Measurements from ENCODE around the gene GOLGA6L9.
"Not testable (repeated sequence)": the region's sequence is repeated elsewhere in the genome, so short reads cannot be mapped to it uniquely, and the experiment has no call there.

The GOLGA6L9 gene

GRCh38 chr15:82406211-82406610 lies 23.4 kb upstream of the GOLGA6L9 start:
- H4K91ac ChIP-seq (ENCODE audit: low read depth, low read length, poor library complexity); H3K23ac ChIP-seq (ENCODE audit: low read depth, low read length, poor library complexity); H3K9ac ChIP-seq (ENCODE audit: low read depth, low read length, poor library complexity); H3K79me1 ChIP-seq (ENCODE audit: low read depth, low read length); H4K8ac ChIP-seq (ENCODE audit: low read depth, low read length); H3K4me1 ChIP-seq (ENCODE audit: control insufficient read depth in 2 of 2, insufficient read depth in 1 of 2, low read depth in 1 of 2, low read length in 2 of 2); H2BK5ac ChIP-seq (ENCODE audit: low read length); H3K4ac ChIP-seq (ENCODE audit: low read length); H3K27ac ChIP-seq (replicated peaks; ENCODE audit: low read length); H3K4me3 ChIP-seq (ENCODE audit: low read length in 2 of 2); H3K4me2 ChIP-seq (ENCODE audit: insufficient read depth, low read length, poor library complexity, severe bottlenecking); H3K14ac ChIP-seq (ENCODE audit: low read length); H3K9me3 ChIP-seq (replicated peaks in 1 of 2; ENCODE audit: control insufficient read depth in 2 of 2, insufficient read depth in 1 of 2, low read depth in 1 of 2, low read length in 2 of 2); H2AFZ ChIP-seq (ENCODE audit: low read length); H2BK12ac ChIP-seq (ENCODE audit: low read length); DNase-seq (ENCODE audit: low spot score); H2BK15ac ChIP-seq (ENCODE audit: low read length); H2AK5ac ChIP-seq (ENCODE audit: low read depth, low read length); H2BK120ac ChIP-seq (ENCODE audit: low read depth, low read length); H3K27me3 ChIP-seq (ENCODE audit: control insufficient read depth in 3 of 3, insufficient read depth in 3 of 3, low read depth in 1 of 3, low read length in 3 of 3); H3K18ac ChIP-seq (ENCODE audit: low read length): not testable (repeated sequence)
- H3K36me3 ChIP-seq (replicated peaks in 1 of 2; ENCODE audit: control insufficient read depth in 2 of 2, insufficient read depth in 2 of 2, low read length in 2 of 2): peaks cover 2 to 19% of the 10 kb centered on the region in 2 donors
- WGBS, 2 donors (ENCODE audit: extremely low coverage in 2 of 2, insufficient read length in 2 of 2, insufficient replicate concordance in 1 of 2): no CpG with 5 or more reads among the region's 2 CpGs

- not testable (repeated sequence) for DNase-seq (ENCODE audit: low spot score); H3K4ac ChIP-seq (ENCODE audit: low read length); H3K27ac ChIP-seq (replicated peaks; ENCODE audit: low read length); H2BK12ac ChIP-seq (ENCODE audit: low read length); H3K18ac ChIP-seq (ENCODE audit: low read length); H3K4me1 ChIP-seq (ENCODE audit: control insufficient read depth in 2 of 2, insufficient read depth in 1 of 2, low read depth in 1 of 2, low read length in 2 of 2); H3K79me1 ChIP-seq (ENCODE audit: low read depth, low read length); H3K9ac ChIP-seq (ENCODE audit: low read depth, low read length, poor library complexity); H3K4me3 ChIP-seq (ENCODE audit: low read length in 2 of 2); H3K9me3 ChIP-seq (replicated peaks in 1 of 2; ENCODE audit: control insufficient read depth in 2 of 2, insufficient read depth in 1 of 2, low read depth in 1 of 2, low read length in 2 of 2); H2BK15ac ChIP-seq (ENCODE audit: low read length); H4K8ac ChIP-seq (ENCODE audit: low read depth, low read length); H2AFZ ChIP-seq (ENCODE audit: low read length); H3K27me3 ChIP-seq (ENCODE audit: control insufficient read depth in 3 of 3, insufficient read depth in 3 of 3, low read depth in 1 of 3, low read length in 3 of 3); H3K14ac ChIP-seq (ENCODE audit: low read length); H2AK5ac ChIP-seq (ENCODE audit: low read depth, low read length); H2BK5ac ChIP-seq (ENCODE audit: low read length); H4K91ac ChIP-seq (ENCODE audit: low read depth, low read length, poor library complexity); H3K23ac ChIP-seq (ENCODE audit: low read depth, low read length, poor library complexity); H3K4me2 ChIP-seq (ENCODE audit: insufficient read depth, low read length, poor library complexity, severe bottlenecking); H2BK120ac ChIP-seq (ENCODE audit: low read depth, low read length)
- peaks cover 0 to 15% of the 10 kb centered on the region in 2 donors for H3K36me3 ChIP-seq (replicated peaks in 1 of 2; ENCODE audit: control insufficient read depth in 2 of 2, insufficient read depth in 2 of 2, low read length in 2 of 2)
- WGBS, 2 donors (ENCODE audit: extremely low coverage in 2 of 2, insufficient read length in 2 of 2, insufficient replicate concordance in 1 of 2): no CpG with 5 or more reads among the region's 4 CpGs
Measured at GRCh38 chr15:82410306-82410705, 19.3 kb upstream of the GOLGA6L9 start.

- not testable (repeated sequence) for H3K4me1 ChIP-seq (ENCODE audit: control insufficient read depth in 2 of 2, insufficient read depth in 1 of 2, low read depth in 1 of 2, low read length in 2 of 2); H3K14ac ChIP-seq (ENCODE audit: low read length); H3K27ac ChIP-seq (replicated peaks; ENCODE audit: low read length); H3K79me1 ChIP-seq (ENCODE audit: low read depth, low read length); H3K27me3 ChIP-seq (ENCODE audit: control insufficient read depth in 3 of 3, insufficient read depth in 3 of 3, low read depth in 1 of 3, low read length in 3 of 3); H3K4me2 ChIP-seq (ENCODE audit: insufficient read depth, low read length, poor library complexity, severe bottlenecking); H3K18ac ChIP-seq (ENCODE audit: low read length); H4K91ac ChIP-seq (ENCODE audit: low read depth, low read length, poor library complexity); H3K9ac ChIP-seq (ENCODE audit: low read depth, low read length, poor library complexity); H2BK12ac ChIP-seq (ENCODE audit: low read length); H3K9me3 ChIP-seq (replicated peaks in 1 of 2; ENCODE audit: control insufficient read depth in 2 of 2, insufficient read depth in 1 of 2, low read depth in 1 of 2, low read length in 2 of 2); H3K4me3 ChIP-seq (ENCODE audit: low read length in 2 of 2); H2AFZ ChIP-seq (ENCODE audit: low read length); H2AK5ac ChIP-seq (ENCODE audit: low read depth, low read length); H2BK120ac ChIP-seq (ENCODE audit: low read depth, low read length); H2BK5ac ChIP-seq (ENCODE audit: low read length); DNase-seq (ENCODE audit: low spot score); H4K8ac ChIP-seq (ENCODE audit: low read depth, low read length); H3K23ac ChIP-seq (ENCODE audit: low read depth, low read length, poor library complexity); H2BK15ac ChIP-seq (ENCODE audit: low read length); H3K4ac ChIP-seq (ENCODE audit: low read length)
- no CpG with 5 or more reads among the region's 1 CpG for WGBS, 2 donors (ENCODE audit: extremely low coverage in 2 of 2, insufficient read length in 2 of 2, insufficient replicate concordance in 1 of 2)
- peaks cover 0 to 16% of the 10 kb centered on the region in 2 donors for H3K36me3 ChIP-seq (replicated peaks in 1 of 2; ENCODE audit: control insufficient read depth in 2 of 2, insufficient read depth in 2 of 2, low read length in 2 of 2)
Measured at GRCh38 chr15:82411595-82411994, 18.0 kb upstream of the GOLGA6L9 start.

GRCh38 chr15:82414525-82415191 lies 15.0 kb upstream of the GOLGA6L9 start:
- no CpG with 5 or more reads among the region's 6 CpGs for WGBS, 2 donors (ENCODE audit: extremely low coverage in 2 of 2, insufficient read length in 2 of 2, insufficient replicate concordance in 1 of 2)
- not testable (repeated sequence) for H3K27me3 ChIP-seq (ENCODE audit: control insufficient read depth in 3 of 3, insufficient read depth in 3 of 3, low read depth in 1 of 3, low read length in 3 of 3); H3K79me1 ChIP-seq (ENCODE audit: low read depth, low read length); H3K9me3 ChIP-seq (replicated peaks in 1 of 2; ENCODE audit: control insufficient read depth in 2 of 2, insufficient read depth in 1 of 2, low read depth in 1 of 2, low read length in 2 of 2); H2BK15ac ChIP-seq (ENCODE audit: low read length); H2AFZ ChIP-seq (ENCODE audit: low read length); H3K4ac ChIP-seq (ENCODE audit: low read length); H4K91ac ChIP-seq (ENCODE audit: low read depth, low read length, poor library complexity); H3K14ac ChIP-seq (ENCODE audit: low read length); H3K4me2 ChIP-seq (ENCODE audit: insufficient read depth, low read length, poor library complexity, severe bottlenecking); H4K8ac ChIP-seq (ENCODE audit: low read depth, low read length); DNase-seq (ENCODE audit: low spot score); H3K23ac ChIP-seq (ENCODE audit: low read depth, low read length, poor library complexity); H3K9ac ChIP-seq (ENCODE audit: low read depth, low read length, poor library complexity); H2BK120ac ChIP-seq (ENCODE audit: low read depth, low read length); H3K18ac ChIP-seq (ENCODE audit: low read length); H2BK5ac ChIP-seq (ENCODE audit: low read length); H2AK5ac ChIP-seq (ENCODE audit: low read depth, low read length); H3K4me3 ChIP-seq (ENCODE audit: low read length in 2 of 2); H2BK12ac ChIP-seq (ENCODE audit: low read length); H3K27ac ChIP-seq (replicated peaks; ENCODE audit: low read length); H3K4me1 ChIP-seq (ENCODE audit: control insufficient read depth in 2 of 2, insufficient read depth in 1 of 2, low read depth in 1 of 2, low read length in 2 of 2)
- H3K36me3 ChIP-seq (replicated peaks in 1 of 2; ENCODE audit: control insufficient read depth in 2 of 2, insufficient read depth in 2 of 2, low read length in 2 of 2): peaks cover 0 to 10% of the 10 kb centered on the region in 2 donors

Data from neuronal stem cell (in vitro differentiated cells).